ENCODE measurements around the gene NAT9.
A peak's percentile ranks its signal among the peaks of the same experiment; 100 is the strongest.

Gene NAT9

DNA sequence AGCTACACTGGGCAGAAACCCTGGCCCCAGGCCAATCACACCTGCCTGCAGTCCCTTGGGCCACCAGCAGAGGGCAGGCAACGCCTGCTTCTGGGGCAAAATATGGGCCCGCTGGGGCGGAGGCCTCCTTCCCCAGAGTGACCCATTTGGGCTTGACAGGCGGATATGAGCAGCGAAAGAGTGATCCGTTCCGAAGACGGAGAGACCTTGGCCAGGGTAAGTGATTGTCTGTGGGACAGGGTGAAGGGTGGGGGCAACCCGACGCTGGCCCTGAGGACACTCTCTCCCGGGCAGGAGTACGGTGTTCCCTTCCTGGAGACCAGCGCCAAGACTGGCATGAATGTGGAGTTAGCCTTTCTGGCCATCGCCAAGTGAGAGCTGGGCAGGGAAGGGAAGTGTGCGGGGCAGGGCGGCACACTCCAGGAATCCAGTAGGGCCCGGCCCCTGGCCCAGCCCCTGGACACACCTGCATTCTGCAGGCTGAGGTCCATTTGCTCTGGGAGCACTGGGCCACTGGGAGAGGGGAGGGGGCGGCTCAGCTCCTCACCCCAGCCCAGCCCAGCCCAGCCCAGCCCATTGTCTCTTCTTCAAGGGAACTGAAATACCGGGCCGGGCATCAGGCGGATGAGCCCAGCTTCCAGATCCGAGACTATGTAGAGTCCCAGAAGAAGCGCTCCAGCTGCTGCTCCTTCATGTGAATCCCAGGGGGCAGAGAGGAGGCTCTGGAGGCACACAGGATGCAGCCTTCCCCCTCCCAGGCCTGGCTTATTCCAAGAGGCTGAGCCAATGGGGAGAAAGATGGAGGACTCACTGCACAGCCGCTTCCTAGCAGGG lies 31.2 kb downstream of the NAT9 start:
- DNase-seq (ENCODE audit: low read depth in 2 of 2), result peak; percentile 65 to 77

DNA sequence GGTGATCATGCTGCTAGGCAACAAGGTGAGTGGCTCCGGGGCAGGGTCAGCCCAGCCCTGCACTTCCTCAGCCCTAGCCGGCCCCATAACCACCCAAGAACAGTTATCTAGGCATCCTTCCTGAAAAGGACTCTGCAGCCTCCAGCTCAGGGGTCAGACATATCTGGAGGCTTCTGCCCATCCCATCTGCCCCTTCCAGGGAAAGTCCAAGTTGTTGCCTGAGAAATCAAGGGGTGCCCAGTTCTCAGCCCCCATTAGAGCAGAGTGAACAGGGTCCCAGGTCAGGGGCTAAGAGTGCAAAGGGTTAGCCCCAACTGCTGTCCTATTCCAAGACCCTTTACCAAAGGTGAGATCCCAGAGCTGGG lies 31.8 kb downstream of the NAT9 start:
- no peak for DNase-seq (ENCODE audit: low read depth in 2 of 2)

DNA sequence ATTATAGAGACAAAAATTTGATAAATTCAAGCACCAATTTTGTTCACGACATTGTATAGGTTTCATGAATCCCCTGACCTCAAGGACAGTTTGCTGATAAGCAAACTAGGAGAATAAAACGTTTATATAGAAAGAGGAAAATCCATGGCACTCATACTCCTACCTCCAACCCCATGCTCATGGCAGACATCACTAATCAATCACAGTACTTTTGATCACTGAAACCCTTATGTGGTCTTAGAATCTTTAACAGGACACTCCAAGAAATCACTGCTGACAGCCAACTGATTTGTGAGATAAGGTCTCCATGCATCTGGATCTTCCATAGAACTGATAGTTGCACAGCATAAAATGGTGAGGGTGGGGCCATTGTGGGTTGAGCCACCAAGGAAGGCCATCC lies 32.4 kb downstream of the NAT9 start:
- DNase-seq (ENCODE audit: low read depth in 2 of 2), result no peak

DNA sequence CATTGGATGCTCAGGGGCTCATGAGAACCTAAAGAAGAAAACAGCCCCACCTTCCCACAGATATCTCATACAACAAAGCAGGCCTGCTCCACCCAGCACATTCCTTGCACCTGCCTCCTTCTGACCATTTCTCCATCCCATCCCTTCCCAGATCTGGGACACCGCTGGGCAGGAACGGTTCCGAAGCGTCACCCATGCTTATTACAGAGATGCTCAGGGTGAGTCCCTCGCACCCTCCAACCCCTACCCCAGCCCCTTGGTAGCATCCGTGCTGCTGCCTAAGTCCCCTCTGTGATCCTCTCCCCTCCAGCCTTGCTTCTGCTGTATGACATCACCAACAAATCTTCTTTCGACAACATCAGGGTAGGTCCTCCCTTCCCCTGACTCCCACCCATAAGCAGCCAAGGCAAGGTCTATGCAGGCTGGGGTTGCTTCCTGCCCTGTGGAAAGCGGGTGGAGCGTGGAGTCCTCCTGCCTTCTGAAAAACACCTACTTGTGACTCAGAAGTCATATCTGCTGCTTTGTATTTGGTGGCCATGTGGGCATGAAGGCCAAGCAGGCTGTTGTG lies 33.1 kb downstream of the NAT9 start:
- DNase-seq (ENCODE audit: low read depth in 2 of 2), result no peak

GRCh38 chr17:74742153-74742515 lies 34.0 kb downstream of the NAT9 start:
- DNase-seq (ENCODE audit: low read depth in 2 of 2), result no peak

- no peak for DNase-seq (ENCODE audit: low read depth in 2 of 2)
Measured at GRCh38 chr17:74740641-74741387, 35.3 kb downstream of the NAT9 start.

GRCh38 chr17:74740173-74740572 lies 36.0 kb downstream of the NAT9 start:
- DNase-seq (ENCODE audit: low read depth in 2 of 2), result no peak

GRCh38 chr17:74739227-74739831 lies 36.8 kb downstream of the NAT9 start:
- no peak for DNase-seq (ENCODE audit: low read depth in 2 of 2)

GRCh38 chr17:74738051-74738996 lies 37.8 kb downstream of the NAT9 start:
- peak; percentile 61 to 74 for DNase-seq (ENCODE audit: low read depth in 2 of 2)

DNA sequence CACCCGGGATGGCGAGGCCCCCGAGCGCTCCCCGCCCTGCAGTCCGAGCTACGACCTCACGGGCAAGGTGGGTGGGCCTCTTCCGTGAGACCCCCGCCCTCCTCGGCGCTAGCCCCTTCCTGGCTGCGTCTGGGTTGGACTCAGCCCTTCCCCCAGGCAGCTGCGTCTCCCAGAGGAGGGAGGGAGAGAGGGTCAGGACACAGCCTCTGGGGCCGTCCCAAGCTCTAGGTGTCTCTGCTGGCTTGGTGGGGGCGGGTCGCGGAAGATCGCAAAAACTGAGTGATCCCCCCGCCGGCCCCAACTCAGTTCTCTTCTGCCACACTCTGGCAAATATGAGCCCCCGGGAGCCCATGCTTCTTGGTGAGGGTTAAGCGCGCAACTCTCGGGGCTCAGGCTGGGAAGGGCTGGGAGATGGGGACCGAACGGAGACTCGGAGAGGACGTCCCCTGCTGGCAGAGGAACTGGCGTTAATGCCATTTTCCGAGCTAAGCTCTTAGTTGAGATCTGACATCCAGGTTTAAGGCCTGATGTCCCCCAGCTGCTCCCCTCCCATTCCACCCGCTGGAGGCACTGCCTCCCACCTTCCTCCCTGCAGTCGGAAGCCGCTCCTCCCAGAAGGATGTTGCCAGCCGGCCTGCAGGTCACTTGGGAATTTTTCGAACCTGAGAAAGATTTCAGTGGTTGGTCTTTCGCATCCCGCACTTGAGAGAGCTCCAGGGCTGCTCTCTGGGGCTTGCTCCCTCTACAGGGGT lies 38.7 kb downstream of the NAT9 start:
- no peak for DNase-seq (ENCODE audit: low read depth in 2 of 2)

- no peak for DNase-seq (ENCODE audit: low read depth in 2 of 2)
Measured at GRCh38 chr17:74736513-74737298, 39.4 kb downstream of the NAT9 start, which contains the start of gene RAB37. Gene RAB37, plus strand, starts transcription at chr17:74737256. Its CDS starts 17 bp downstream, at chr17:74737273.

GRCh38 chr17:74734256-74734655 lies 41.9 kb downstream of the NAT9 start:
- DNase-seq (ENCODE audit: low read depth in 2 of 2), result no peak

GRCh38 chr17:74733365-74734122 lies 42.6 kb downstream of the NAT9 start:
- DNase-seq (ENCODE audit: low read depth in 2 of 2), result no peak

GRCh38 chr17:74732042-74732867 lies 43.9 kb downstream of the NAT9 start:
- no peak for DNase-seq (ENCODE audit: low read depth in 2 of 2)

GRCh38 chr17:74731347-74731605 lies 44.9 kb downstream of the NAT9 start:
- no peak for DNase-seq (ENCODE audit: low read depth in 2 of 2)

- DNase-seq (ENCODE audit: low read depth in 2 of 2), result no peak
Measured at GRCh38 chr17:74730491-74731346, 45.4 kb downstream of the NAT9 start.

- DNase-seq (ENCODE audit: low read depth in 2 of 2), result no peak
Measured at GRCh38 chr17:74729866-74730265, 46.3 kb downstream of the NAT9 start.
